Activated CD4-positive, alpha-beta T cell treated with anti-CD3 and anti-CD28 coated beads, Interleukin-2, amount 50 U/mL, for 48 hours (primary cell): Measurements from ENCODE around the gene POU2F2.

Source experiments
- DNase-seq, 2 experiments: peaks; one replicate each; pipeline ENCODE4 v3.0.0-alpha.2; 2020

Gene POU2F2

DNA sequence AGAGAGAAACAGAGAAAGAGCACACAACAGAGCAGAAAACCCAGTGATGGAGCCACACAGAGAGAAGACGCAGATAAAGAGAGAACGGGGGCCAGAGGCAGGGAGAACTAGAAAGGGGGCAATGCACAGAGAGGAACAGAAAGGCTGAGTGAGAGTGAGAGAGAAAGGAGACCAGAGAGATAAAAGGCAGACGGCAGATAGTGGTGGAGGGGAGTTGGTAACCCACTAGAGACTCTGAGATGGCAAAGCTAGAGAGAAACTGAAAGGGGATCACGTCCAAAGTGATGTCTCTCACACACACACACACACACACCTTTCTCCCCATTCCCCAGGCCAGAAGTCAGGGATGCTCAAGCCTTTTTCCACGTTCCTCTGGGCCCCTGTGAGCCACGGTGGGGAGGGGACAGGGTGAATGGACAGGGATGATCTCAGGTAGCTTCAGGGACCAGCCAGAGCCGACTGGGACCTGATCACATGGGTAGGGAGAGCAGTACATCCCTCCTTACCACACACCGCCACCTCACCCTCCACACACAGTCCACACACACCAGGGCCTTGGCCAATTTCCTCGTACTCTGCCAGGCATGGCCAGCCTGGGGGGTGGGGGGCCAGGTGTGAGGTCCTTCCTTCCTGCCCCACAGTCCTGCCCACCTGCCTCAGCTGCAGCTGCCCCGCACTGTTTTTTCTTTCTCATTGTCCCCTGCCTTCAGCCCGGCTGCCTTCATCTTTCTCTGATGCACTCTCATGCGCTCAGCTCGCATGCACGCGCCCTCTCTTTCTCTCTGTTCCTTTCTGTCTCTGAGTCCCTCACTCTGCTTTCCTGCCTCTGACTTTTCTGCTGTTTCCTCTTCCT, 22.5 kb upstream of the POU2F2 start:
- DNase-seq: no peak

DNA sequence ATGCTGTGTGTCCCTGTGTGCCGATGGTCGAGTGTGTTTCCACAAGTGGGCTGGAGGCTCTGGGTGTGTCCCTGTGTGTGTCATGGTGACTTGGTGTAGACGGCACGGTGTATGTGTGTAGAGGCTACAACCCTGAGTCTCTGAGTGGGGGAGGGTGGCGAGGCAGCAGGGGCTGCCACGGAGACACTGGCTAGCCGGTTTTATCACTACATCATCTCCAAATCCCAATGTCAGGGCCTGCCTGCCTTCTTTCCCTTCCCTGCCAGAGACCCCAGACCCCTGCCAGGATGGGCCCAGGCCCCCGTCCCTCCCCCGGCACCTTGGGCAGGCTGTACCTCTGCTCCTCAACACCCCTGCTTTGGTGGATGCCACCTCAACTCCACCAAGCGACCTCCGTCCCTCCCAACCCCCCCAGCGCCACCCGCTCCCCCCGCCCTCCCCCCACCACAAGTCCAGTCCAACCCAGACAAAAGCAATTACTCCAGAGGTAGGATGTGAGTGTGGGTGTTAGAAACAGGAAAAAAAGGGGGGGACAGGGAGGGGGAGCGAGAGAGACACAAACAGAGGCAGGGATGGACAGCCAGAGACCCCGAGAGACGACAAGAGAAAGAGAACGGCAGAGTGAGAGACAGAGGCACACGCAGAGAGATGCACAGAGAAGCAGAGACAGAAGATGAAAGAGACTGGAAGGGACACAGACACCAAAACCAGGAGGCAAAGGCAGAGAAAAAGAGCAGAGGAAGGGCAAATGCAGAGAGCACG, 21.6 kb upstream of the POU2F2 start:
- no peak for DNase-seq

DNA sequence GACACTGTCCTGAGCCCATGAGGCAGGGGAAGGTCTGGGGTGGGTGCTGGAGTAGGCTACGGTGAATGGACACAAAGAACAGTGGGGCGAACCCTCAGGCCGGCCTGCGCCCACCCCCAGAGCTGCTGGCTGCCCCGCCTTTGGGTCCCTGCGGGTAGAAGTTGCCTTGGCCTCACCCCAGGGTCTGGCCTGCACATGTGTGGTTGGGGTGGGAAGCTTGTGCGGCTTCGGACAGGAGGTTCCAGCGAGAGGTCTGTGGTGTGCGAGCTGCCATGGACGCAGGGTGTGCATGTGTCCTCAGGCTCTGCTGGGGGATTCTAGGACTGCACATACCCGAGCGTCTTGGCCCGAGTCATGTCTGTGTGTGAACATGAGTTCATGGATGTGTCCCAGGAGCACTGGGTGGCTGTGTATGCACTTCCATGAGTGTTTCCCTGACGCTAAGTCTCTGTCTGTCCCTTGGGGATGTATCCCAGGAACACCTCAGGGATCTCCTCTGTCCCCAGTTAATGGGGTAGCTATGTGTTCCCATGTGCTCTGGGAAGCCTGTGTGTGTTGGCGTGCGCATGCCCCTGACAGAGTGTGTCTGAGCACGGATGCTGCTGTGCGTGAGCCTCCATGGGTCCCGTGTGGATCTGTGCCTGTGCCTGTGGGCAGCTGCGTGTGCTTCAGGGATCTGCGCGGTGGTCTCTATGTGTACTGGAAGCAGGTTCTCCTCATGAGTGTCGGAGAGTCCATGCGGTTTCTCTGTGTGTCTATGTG, 20.8 kb upstream of the POU2F2 start:
- DNase-seq: no peak

DNA sequence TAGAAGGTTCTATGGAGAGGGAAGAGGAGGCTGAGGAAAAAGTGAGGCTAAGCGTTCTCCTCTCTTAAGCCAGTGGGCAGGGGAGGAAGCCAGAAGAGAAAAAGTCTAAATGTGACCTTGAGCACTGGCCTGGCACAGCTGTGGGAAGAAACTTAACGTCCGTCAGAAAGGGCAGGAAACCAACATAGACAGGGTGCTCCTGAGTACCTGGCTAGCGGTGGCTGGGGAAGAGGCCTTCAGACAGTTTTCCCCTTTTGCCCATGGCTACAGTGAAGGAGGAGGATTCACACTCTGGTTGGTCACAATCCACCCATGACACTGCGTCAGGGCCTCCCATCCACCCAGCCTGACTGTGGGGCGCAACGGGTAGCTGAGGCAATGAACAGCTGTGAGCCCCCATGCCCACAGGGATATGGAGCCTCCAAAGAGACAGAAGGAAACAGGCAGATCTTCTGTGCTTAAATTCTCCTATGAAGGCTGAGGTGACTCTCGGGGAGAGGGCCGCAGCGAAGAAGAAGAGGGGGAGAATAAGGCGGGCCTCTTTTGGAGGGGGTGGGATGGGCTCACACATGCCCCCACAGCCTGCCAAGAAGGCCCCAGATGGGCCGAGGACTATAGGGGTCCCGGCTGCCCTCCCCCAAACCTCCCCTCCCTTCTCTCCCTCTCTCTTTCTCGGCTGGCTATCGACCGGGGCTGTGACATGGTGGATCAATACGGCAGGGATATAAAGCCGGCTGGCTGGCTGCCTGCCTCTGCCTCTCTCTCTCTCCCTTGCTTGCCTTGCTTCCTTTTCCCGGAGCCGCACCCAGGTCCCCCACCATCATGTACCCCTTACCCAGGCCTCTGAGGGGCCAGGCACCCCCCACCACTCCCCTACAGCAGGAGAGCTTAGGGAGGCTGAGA, 19.8 kb upstream of the POU2F2 start:
- no peak for DNase-seq

DNA sequence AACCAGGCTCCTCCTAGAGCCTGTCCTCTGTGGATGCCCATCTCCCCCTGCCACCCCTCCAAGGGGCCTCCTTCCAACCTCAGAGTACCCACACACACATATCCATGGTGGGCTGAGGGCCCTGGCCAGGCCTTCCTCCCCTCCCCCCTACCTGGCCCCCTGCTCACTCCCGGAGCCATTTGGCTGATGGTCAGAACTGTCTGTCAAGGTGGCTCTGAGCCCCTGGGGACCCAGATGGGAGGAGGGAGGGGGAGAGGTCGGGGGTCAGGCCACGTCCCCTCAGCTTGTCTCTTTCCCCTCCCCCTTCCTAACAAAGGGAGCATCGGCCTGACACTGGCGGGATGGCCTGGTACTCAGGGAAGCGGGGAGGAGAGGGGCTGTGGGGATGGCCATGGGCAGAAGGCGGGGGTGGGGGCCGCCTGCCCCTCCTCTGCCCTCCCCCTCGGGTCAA, 18.7 kb upstream of the POU2F2 start:
- no peak for DNase-seq

DNA sequence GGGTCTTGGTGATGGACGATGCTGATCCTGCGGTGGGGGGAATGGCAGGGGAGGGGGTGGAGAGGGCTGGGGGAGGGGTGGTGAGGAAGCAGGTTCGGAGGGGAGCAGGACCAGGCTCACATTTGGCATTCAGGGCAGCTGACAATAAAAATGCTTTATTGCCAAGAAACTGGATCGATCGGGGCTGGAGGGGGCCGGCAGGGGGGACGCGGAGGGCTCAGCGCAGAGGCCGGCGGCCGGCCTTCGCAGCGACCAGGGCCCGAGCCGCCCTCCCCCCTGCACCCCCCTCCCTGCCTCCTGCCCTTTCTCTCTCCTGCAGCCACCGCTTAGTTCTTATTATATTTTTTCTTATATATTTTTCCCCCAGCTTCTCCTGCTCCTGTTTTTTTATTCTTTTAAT, 18.1 kb upstream of the POU2F2 start:
- DNase-seq: no peak

DNA sequence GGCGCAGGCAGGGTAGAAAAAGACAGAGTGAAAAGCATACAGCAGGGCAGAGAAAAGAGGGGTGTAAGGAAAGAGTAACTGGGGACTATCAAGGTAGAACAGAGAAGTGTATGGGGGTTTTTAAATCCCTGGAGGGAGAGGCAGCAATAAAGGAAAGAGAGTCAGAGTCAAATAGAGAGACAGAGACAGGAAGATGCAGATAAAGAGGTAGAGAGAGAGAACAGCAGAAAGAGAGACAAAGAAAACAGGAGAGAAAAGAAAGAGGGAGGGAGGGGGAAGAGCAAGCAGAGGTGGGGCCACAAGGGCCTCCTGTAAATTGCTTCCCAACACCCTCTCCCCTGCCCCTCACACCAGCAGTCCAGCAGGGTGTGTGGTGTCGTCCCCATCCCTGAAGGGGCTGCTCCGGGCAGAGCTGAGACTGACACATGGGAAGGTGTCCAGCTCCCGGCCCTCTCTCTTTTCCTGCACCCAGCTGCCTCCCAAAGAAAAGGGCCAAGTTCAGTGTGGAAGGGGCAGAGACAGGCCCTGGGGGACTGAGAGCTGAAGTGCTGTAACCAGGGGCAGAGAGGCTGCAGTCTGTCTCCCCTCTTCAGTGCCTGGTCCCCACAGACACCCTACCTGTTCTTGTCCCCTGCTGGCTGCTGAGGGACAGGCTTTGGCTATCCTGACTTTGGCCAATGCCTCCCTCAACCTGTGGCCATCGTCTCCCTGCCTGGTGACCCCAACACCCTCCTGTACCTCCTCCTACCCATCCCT, 17.4 kb upstream of the POU2F2 start:
- no peak for DNase-seq

DNA sequence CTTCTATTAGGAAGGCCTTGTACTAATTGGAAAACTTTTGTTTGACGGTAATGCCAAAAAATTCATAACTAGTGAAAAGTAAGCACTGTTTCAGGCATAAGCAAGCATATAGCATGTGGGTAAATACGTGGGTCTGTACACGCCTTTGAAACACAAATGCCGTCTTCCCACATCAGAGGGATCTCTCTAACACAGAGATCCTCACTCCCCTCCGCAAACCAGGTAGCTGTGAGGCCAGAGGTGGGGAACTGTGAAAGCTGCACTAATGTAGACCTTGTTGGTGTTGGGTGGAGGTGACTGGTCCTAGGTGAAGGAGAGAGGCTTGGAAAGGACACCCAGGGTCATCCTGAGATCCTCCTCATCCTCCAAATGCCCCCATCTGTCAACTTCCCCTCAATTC, 16.0 kb upstream of the POU2F2 start:
- DNase-seq: no peak

DNA sequence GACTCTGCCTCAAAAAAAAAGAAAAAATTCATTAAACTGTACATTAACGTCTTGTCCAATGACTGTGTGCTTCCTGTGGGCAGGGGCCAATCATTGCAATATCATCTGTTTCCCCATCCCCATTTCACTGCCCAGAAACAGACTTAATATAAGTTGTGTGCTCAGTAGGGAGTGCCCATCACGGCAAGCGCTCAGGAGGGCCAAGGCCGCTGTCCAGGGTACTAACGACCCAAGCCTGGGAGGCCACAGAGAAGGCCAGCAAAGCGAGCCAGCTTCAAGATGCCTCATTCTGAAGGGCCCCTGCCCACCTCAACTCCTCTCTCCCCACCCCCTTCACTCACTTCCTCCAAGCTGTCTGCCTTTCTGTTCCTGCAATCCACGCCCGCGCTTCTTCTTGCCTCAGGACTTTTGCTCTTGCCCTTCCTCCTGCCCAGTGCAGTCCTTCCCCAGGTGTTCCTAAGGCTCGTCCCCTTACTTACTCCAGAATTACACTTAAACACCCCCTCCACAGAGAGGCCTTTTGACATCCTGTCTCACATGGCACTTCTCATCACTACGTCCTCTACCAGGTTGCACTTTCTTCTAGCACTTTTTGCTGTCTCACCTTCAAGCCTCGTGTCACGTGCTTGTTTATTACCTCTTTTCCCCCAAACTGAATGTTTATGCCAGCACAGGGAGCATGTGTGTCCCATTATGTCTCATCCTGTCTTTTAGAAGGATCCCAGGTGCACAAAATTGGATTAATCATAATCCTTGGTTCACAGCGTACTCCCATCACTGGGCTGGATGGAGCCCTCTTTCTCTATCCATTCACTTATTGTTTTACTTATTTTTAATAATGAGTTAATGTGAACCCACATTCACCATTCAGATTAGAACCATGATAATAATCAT, 11.3 kb upstream of the POU2F2 start:
- no peak for DNase-seq

DNA sequence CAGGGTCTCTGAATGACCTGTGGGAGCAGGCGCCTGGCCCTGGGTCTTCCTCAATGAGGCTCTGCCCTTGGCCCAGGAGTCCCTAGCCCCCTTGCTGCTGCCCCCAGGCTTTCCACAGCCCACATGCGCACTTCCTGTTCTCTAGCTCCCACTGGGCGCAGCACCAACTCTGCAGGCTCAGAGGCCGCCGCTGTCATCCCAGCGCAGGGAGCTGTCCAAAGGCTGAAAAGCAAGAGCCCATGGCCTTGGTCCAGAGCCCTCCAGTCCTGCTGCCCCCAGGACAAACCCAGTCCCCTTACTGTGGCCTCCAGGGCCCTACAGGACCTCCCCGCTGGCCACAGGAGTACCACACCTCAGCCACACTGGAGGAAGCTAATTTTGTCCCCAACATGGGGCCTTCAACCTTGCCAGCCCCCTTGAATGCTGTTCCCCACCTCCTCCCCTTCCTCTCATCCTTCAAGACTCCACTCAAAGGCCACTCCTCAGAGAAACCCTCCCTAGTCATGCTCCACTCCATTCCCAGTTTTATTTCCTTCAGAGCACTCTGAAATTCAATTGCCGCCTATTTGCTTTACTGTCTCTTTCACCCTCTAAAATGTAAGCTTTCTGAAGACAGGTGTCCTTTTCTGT, 8.0 kb upstream of the POU2F2 start:
- DNase-seq: peak in 1 of 2 experiments; percentile 25

DNA sequence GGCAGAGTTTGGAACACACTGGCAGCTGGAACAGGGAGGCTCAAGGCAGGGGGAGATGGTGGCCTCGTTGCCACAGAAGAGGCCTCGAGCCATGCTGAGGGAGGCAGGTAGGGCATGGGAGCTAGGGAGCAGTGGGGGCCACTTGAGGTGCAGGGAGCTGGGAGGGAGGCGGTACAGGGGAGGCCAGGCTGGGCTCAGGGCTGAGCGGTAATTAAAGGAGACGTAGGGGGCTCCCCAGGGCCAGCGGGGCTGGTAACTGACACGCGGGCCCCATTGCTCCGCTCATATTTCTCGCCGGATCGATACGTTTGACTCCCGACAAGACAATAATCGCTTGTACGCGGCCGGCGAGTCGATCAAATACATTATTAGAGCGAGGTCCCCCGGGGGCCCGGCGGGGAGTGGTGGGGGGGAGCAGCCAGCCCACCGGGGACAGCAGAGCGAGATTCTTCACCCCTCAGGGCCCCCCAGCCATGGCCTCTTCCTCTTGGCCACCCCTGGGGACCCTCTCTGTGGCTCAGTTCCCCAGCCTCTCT, 2.4 kb upstream of the POU2F2 start:
- DNase-seq: no peak

DNA sequence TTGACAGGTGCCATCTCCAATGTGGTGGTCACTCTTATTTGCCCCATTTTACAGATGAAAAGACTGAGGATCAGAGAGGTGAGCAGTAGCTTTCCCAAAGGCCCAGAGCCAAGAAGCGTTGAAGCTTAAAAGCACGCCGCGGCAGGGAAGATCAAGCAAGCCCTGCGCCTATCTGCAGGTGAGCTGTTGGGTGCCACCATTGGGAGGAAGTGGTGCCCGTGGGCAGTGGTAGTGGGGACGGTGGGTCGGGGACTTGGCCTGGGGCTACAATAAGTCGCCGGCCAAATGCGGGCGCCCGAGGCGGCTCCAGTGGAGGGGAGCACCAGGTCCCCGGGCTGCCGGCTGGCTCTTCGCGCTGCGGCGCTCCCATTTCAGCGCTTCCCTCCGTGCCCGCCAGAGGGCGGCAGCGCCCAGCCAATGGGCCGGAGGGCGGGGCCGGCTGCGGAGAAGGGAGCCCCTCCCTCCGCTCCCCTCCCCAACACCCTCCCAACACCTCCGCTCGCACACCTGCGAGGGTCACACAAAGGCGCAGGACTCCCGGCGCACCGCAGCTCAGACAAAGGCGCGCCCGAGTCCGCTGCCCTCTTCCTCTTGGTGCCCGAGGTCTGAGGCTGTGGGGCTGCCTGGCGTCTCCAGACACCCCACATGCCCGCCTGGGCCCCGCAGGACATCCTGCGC, 744 bp upstream of the POU2F2 start:
- DNase-seq: peak; percentile 82 to 87

DNA sequence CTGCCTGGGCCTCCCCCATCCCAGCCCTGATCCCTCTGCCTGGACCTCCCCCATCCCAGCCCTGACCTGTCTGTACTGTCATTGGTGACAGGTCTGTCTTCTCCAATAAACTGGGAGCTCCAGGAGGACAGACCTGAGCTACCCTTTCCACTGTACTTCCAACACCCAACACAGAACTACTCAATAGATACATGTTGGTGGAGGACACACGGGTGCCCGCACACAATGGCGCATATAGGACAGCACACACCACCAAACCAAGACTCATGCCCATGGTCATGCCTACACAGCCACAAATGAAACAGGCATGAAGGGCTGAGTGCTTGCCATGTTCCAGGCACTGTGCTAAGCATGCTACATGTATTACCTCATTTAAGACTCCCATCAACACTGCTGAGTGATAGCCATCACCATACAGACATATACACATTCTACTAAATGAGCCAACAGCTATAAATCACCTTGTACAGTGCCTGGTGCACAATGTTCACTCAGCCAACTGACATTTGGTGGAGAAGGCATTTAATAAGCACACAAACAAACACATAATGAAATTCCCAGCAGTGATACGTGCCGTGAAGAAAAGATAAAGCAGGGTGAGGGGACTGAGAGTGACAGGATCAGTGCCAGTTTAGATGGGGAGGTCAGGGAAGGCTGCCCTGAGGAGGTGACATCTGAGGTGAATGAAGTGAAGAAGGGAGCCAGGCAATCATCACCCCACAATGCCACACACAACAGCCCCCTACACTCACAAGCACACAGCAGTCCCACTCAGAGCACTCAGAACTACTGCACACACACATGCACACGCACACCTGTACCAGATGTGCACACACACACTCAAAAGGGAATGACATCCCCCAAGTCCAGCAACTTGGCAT, 857 bp downstream of the POU2F2 start:
- no peak for DNase-seq

DNA sequence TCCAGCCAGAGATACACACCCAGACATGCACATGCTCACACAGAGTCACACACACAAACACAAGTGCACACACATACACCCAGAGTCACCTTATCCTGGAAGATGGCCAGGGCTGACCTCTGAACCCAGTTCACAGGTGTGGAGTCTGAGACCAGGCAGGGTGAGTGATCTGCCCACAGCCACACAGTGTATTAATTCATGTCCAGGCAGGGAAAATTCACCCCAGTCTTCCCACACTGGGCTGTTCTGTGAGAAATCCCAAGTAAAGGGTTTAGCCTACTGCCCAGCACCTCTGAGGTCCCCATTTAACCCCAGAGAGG, 2.0 kb downstream of the POU2F2 start:
- peak in 1 of 2 experiments; percentile 9 for DNase-seq

DNA sequence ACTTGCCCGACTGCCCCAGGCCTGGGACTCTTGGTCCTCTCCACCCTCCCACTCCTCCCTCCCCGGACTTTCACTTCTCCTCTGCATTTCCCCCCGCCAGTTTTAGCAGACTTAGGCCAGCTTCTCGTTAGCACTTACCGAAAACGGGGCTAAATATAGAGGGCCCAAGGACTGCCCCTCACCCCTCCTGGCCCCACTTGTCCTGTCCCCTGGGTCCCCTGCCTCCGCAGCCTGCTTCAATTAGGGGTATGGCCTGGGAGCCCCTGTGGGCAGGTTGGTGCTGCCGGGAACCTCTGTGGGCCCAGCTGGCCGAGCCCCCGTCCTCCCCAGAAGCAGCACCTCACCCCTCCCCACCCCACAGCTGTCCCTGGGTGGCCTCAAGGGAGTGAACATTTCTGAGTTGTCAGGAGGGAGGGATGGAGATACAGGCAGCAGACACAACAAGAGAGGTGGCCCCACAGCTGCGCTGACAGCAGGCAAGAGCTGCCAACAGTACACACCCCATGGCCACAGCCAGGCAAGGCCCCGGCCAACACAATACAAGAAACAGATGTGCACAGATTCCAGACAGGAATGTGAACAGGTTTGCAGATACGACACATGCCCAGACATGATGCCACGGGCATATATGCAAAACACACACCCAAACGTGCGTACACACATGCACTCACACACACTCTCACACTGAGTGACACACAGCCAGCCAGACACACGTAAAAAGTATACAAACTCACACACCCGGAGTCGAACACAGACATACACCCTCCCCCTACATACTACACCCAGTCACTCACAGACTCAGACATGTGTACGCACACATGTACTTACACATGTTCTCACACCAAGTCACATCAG, 2.6 kb downstream of the POU2F2 start:
- DNase-seq: no peak

DNA sequence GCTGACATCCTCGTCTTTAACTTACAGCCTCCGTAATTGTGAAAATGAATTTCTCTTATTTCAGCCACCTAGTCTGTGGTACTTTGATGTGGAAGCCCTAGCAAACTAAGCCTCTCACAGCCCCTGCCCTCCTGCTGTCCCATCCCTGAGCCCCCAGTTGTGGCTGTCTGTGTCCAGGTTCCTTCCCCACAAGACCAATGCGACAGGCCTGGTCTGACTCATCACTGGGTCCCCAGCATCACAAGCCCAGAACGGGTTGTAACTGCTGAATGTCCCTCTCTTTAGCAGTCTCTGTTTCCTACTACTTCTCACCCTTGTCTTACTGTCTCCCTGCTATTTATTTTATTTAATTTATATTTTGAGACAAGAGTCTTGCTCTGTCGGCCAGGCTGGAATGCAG, 5.7 kb downstream of the POU2F2 start:
- peak in 1 of 2 experiments; percentile 15 for DNase-seq

DNA sequence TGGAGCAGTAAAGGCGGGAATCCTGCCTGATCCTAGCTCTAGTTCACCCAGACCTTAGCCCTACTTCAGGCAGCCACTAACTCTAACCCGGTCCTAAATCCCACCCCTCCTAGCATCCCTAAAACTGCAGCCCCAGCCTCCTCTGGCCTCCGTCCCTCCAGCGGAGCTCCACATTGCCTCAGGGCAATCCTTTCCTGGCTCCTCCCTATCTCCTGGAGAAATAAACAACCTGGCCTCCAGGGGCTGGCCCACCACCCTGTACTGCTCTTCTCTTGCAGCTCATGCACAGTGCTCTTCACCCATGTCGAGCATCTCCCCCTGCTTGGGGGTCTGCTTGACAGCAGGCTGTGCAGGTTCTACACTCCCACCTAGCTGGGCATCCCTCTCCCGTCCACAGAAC, 6.7 kb downstream of the POU2F2 start:
- DNase-seq: no peak
